ENCODE measurements around the gene ALPL. TPM values are rescaled to one million over a fixed set of nuclear protein-coding genes. Genes with fewer than 3 reads are reported as not detected.

ALPL gene
- total and polyA plus RNA-seq, 10 of the 15 experiments (the other 5 are each of a cell fraction or from before 2014, with no cell fraction given), result 0.07 to 0.59 (median 0.31) TPM; not detected in 2

DNA sequence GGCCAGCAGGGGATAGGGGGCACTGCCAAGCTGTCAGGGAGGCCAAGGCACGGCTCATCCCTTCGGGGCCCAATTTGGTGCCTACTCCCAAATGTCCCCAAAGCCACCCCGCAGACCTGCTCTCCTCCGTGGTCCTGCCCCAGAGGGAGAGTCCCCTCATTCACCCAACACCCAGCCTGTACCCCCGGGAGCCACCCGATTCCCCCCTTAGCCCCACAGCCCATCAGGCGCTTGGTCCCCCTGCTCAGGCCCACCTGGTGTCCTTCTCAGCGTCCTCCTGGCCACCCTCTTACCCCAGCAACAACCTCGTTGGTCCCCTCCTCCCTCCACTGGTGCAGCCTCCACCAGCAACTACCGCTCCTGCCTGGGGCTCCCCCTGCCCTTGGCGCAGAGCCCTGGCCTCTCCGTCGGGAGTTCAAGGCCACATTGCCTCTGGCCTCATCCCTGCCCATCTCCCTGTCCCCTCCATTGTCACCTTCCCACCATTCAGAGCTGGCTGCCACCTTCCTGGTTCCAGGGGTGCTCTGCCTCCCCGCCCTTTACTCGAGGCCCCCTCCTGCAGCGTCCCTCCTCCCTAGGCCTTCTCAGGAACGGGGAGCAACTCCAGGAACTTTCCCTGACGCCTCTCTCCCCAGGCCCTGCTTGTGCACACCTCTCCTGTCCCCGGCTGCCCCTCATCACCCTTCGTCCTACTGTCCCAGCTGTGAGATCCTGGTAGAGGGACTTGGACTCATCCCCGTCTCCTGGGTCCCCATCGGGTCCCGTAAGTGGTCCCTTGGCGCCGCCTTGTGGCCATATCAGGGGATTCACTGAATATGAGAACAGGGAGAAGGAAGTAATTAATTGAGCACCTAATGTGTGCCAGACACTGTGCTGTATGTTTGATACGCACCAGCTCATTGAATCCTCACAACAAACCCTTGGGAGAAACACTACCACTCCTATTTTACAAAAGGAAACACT is 86.0 kb downstream of the ALPL start:
- ChIA-PET POLR2A (no interaction called here), CTCF (interaction anchor here (0.6 to 1.4 kb wide), 7 partner anchors 29 to 410 kb away, joined by 3 to 6 read pairs (median 3); no protein-coding TSS in a partner anchor), SMC1A (ENCODE audit: uncharacterized antibody, unreplicated experiment) (interaction anchor here (0.9 kb wide), 1 partner anchor 61 kb away, joined by 3 read pairs; no protein-coding TSS in a partner anchor), RAD21 (ENCODE audit: unreplicated experiment) (interaction anchor here (1.8 kb wide), 1 partner anchor 225 kb away, joined by 5 read pairs; no protein-coding TSS in a partner anchor)
- no peak for DNase-seq (ENCODE audit: low read depth, low spot score)
- H3K27ac ChIP-seq (ENCODE audit: control insufficient read depth, insufficient read depth), result no peak overlapping the region
- BruUV-seq (replicated peaks), result no TSS peak
- H3K4me1 ChIP-seq (ENCODE audit: control insufficient read depth, insufficient read depth, low read length), result no peaks in the 10 kb centered on the region
- no peaks in the 10 kb centered on the region for H4K20me1 ChIP-seq (ENCODE audit: control insufficient read depth, insufficient read depth)
- no peak for FAIRE-seq
- H2AFZ ChIP-seq (ENCODE audit: control insufficient read depth, low read depth, low read length), result no peak overlapping the region
- H3K4me3 ChIP-seq, result no peak overlapping the region
- no peaks in the 10 kb centered on the region for H3K27me3 ChIP-seq (replicated peaks in 1 of 2; ENCODE audit: control insufficient read depth in 2 of 2, insufficient read depth in 2 of 2, low read length in 1 of 2)
- no peaks in the 10 kb centered on the region for H3K9me3 ChIP-seq (replicated peaks; ENCODE audit: control insufficient read depth, insufficient read depth, low read length)
- no peak overlapping the region for H3K4me2 ChIP-seq (ENCODE audit: control insufficient read depth, insufficient read depth)
- TF ChIP-seq, protein P1, sequence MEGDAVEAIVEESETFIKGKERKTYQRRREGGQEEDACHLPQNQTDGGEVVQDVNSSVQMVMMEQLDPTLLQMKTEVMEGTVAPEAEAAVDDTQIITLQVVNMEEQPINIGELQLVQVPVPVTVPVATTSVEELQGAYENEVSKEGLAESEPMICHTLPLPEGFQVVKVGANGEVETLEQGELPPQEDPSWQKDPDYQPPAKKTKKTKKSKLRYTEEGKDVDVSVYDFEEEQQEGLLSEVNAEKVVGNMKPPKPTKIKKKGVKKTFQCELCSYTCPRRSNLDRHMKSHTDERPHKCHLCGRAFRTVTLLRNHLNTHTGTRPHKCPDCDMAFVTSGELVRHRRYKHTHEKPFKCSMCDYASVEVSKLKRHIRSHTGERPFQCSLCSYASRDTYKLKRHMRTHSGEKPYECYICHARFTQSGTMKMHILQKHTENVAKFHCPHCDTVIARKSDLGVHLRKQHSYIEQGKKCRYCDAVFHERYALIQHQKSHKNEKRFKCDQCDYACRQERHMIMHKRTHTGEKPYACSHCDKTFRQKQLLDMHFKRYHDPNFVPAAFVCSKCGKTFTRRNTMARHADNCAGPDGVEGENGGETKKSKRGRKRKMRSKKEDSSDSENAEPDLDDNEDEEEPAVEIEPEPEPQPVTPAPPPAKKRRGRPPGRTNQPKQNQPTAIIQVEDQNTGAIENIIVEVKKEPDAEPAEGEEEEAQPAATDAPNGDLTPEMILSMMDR (IDR thresholded peaks at IDR 0.05 in 2 of 3, conservative IDR thresholded peaks at IDR 0.05 in 1 of 3; ENCODE audit: control insufficient read depth in 2 of 3, extremely low read depth in 1 of 3, insufficient read depth in 1 of 3, low read depth in 3 of 3, low read length in 3 of 3), result peak; percentile 62 to 69 (median 65)
- TF ChIP-seq YY1 (IDR thresholded peaks at IDR 0.05; ENCODE audit: low read depth, low read length) (0 out of 2 replicates have a peak, but pooled peaks have one; percentile 26), SMC3 (IDR thresholded peaks at IDR 0.05; ENCODE audit: borderline replicate concordance, low read length) (peak; percentile 55), RAD21 (IDR thresholded peaks at IDR 0.05; ENCODE audit: insufficient read depth, low read depth, low read length) (peak; percentile 72), SREBF1 (IDR thresholded peaks at IDR 0.05; ENCODE audit: low read length) (no peak), ESRRA (IDR thresholded peaks at IDR 0.05; ENCODE audit: low read length) (no peak)
- no peaks in the 10 kb centered on the region for H3K36me3 ChIP-seq (ENCODE audit: control insufficient read depth in 2 of 2, insufficient read depth in 2 of 2, low read length in 1 of 2)
- H3K9ac ChIP-seq (ENCODE audit: control insufficient read depth, insufficient read depth, low read length), result no peak overlapping the region
- ATAC-seq, result peak; percentile 70
- no peaks in the 10 kb centered on the region for H3K79me2 ChIP-seq (ENCODE audit: control insufficient read depth, insufficient read depth, low read length)
- WGBS (ENCODE audit: insufficient coverage, insufficient replicate concordance, low lambda C conversion rate, missing lambda C conversion rate), result 38% methylated on average over 23 of the region's 26 CpGs
- intact Hi-C loops (cut with micrococcal nuclease; ENCODE audit: unreplicated experiment) (no loop called here), in situ Hi-C loops (cut with MboI) (no loop called here)

All from GM12878 (cell line).